ENCODE results near the gene NSUN2.

The NSUN2 gene

DNA sequence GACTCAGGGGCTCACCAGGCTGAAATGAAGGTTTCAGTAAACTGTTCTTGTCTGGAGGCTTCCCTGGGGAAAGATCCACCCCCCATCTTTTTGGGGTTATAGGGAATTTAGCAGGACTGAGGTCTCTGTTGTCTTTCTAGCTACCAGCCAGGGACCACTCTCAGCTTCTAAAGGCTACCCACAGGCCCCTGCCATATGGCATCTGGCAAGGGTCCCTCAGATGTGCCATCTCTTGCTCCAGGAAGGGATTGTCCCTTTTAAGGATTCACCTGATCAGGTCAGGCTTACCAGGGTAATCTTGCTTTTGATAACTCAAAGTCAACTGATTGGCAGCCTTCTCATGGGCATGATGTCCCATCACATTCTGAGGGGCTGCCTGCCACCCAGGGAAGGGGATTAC lies 65.0 kb downstream of the NSUN2 start:
- no peak overlapping the region for H3K4me3 ChIP-seq (ENCODE audit: low read depth, low read length)
- no peaks in the 10 kb centered on the region for H3K36me3 ChIP-seq (ENCODE audit: control insufficient read depth, insufficient read depth, low read length)
- no peaks in the 10 kb centered on the region for H3K27me3 ChIP-seq (ENCODE audit: control insufficient read depth, insufficient read depth, low read length)
- H3K4me1 ChIP-seq (ENCODE audit: control insufficient read depth, insufficient read depth, low read length) = no peaks in the 10 kb centered on the region
- H3K9me3 ChIP-seq (ENCODE audit: control insufficient read depth, insufficient read depth, low read length) = no peaks in the 10 kb centered on the region
- H3K9ac ChIP-seq (ENCODE audit: low read depth, low read length) = no peak overlapping the region

- Histone ChIP-seq H3K36me3 (ENCODE audit: control insufficient read depth, insufficient read depth, low read length) (no peaks in the 10 kb centered on the region), H3K9ac (ENCODE audit: low read depth, low read length) (no peak overlapping the region), H3K27me3 (ENCODE audit: control insufficient read depth, insufficient read depth, low read length) (no peaks in the 10 kb centered on the region), H3K9me3 (ENCODE audit: control insufficient read depth, insufficient read depth, low read length) (no peaks in the 10 kb centered on the region), H3K4me1 (ENCODE audit: control insufficient read depth, insufficient read depth, low read length) (no peaks in the 10 kb centered on the region), H3K4me3 (ENCODE audit: low read depth, low read length) (no peak overlapping the region)
Measured at GRCh38 chr5:6567068-6567467, 65.8 kb downstream of the NSUN2 start.

DNA sequence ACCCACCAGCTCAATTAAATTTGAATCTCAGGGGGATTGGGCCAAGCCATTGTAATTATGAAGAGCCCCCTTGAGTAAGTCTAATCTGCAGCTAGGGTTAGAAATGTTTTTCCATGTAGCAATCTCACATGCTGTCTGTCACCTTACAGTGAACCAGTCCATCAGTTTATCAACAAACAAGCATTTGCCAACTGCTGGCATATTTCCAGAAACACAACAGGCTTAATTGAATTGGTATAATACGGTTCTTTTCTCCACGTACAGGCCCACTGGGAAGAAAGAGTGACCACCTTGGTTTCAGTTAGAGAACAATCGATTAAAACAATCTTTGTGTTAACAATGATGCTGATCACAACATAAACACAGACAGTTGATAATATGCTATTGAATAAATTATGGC lies 67.4 kb downstream of the NSUN2 start:
- H3K4me3 ChIP-seq (ENCODE audit: low read depth, low read length) = no peak overlapping the region
- no peaks in the 10 kb centered on the region for H3K9me3 ChIP-seq (ENCODE audit: control insufficient read depth, insufficient read depth, low read length)
- H3K36me3 ChIP-seq (ENCODE audit: control insufficient read depth, insufficient read depth, low read length) = no peaks in the 10 kb centered on the region
- no peaks in the 10 kb centered on the region for H3K4me1 ChIP-seq (ENCODE audit: control insufficient read depth, insufficient read depth, low read length)
- H3K27me3 ChIP-seq (ENCODE audit: control insufficient read depth, insufficient read depth, low read length) = no peaks in the 10 kb centered on the region
- H3K9ac ChIP-seq (ENCODE audit: low read depth, low read length) = no peak overlapping the region

DNA sequence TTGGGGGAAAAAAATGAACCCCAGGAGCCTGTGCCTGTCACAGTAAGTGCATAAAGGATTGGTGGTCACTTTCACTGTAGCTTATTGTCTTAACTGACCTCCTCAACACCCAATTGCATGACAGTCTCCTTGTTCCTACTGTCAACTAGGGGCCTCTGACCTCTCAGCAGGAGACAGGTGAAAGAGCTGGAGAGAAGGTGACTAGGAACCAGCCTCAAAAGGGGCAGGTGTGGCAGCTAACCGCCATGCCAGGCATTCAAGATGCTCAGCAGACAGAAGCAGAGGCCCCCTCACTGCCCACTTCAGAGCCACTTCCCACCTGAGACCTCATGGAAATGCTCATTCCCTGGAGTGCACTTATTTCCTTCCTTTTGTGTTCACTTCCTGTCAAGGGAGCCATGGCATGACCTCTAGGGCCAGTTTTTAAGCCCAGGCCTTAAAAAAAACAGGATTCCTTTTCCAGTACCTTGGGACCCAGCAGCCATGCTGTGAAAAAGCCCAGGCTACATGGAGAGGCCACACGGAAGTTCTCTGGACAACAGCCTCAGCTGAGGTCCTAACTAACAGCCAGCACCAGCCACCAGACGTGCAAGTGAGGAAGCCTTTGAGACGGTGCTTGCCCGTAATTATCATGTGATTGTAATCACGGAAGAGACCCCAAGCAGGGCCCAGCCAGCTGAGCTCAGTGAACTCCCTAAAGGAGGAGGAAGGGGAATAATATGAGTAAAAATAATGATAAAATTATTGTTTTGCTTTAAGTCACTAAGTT lies 74.9 kb downstream of the NSUN2 start:
- no peak overlapping the region for H3K9ac ChIP-seq (ENCODE audit: low read depth, low read length)
- no peak overlapping the region for H3K4me3 ChIP-seq (ENCODE audit: low read depth, low read length)
- H3K36me3 ChIP-seq (ENCODE audit: control insufficient read depth, insufficient read depth, low read length) = no peaks in the 10 kb centered on the region
- peaks cover 5% of the 10 kb centered on the region for H3K9me3 ChIP-seq (ENCODE audit: control insufficient read depth, insufficient read depth, low read length)
- H3K4me1 ChIP-seq (ENCODE audit: control insufficient read depth, insufficient read depth, low read length) = no peaks in the 10 kb centered on the region
- no peaks in the 10 kb centered on the region for H3K27me3 ChIP-seq (ENCODE audit: control insufficient read depth, insufficient read depth, low read length)

DNA sequence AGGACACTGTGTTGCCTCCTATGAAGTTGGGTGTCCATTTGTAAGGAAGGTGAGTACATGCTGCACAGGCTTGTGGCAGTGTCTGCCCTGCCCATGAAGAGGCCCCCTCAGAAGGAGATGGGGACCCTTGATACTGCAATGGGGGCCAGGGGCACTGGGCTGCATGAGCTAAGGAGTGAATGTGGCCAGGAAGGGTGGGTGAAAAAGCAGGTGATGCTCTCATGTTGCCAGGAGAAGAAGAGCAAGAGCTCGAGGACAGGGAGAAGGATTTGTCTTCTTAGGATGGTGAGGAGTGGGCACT lies 76.1 kb downstream of the NSUN2 start:
- Histone ChIP-seq H3K4me3 (ENCODE audit: low read depth, low read length) (no peak overlapping the region), H3K36me3 (ENCODE audit: control insufficient read depth, insufficient read depth, low read length) (no peaks in the 10 kb centered on the region), H3K9ac (ENCODE audit: low read depth, low read length) (no peak overlapping the region), H3K4me1 (ENCODE audit: control insufficient read depth, insufficient read depth, low read length) (no peaks in the 10 kb centered on the region), H3K27me3 (ENCODE audit: control insufficient read depth, insufficient read depth, low read length) (no peaks in the 10 kb centered on the region), H3K9me3 (ENCODE audit: control insufficient read depth, insufficient read depth, low read length) (peaks cover 5% of the 10 kb centered on the region)

DNA sequence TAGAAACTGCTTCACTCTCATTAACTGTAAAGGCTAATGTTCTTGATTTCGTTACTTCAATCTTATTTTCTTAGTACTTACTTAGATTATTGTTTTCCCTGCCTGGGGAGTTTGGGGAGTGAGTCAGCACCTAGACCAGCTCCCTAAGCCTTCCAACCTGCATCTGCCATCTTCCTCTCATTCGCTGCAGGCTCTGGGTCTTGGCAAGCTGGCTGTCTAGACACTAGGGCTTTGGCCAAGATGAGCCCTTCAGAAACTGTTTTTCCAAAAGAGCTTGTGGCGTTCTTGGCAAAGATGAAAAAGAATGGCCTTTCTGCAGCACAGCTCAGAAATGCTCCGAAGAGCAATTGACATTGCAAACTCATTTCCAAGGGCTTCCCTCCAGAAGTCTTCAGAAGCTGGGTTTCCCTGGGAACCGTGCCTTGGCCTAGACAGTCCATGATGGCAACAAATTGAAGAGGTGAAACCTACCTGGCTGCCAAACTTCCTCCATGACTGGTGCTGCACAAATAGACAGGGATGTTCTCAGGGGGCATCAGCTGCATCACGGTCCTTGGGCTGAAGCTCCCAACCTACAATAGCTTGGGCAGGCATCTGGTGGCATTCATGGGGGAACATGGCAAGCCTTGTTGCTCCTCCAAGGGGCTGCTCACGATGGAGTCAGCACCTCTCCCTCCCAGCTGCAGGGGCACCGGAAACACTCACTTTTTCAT lies 76.6 kb downstream of the NSUN2 start:
- H3K9me3 ChIP-seq (ENCODE audit: control insufficient read depth, insufficient read depth, low read length) = peaks cover 5% of the 10 kb centered on the region
- no peak overlapping the region for H3K4me3 ChIP-seq (ENCODE audit: low read depth, low read length)
- H3K4me1 ChIP-seq (ENCODE audit: control insufficient read depth, insufficient read depth, low read length) = no peaks in the 10 kb centered on the region
- no peaks in the 10 kb centered on the region for H3K36me3 ChIP-seq (ENCODE audit: control insufficient read depth, insufficient read depth, low read length)
- H3K27me3 ChIP-seq (ENCODE audit: control insufficient read depth, insufficient read depth, low read length) = no peaks in the 10 kb centered on the region
- H3K9ac ChIP-seq (ENCODE audit: low read depth, low read length) = no peak overlapping the region

- no peak overlapping the region for H3K9ac ChIP-seq (ENCODE audit: low read depth, low read length)
- H3K4me1 ChIP-seq (ENCODE audit: control insufficient read depth, insufficient read depth, low read length) = no peaks in the 10 kb centered on the region
- H3K36me3 ChIP-seq (ENCODE audit: control insufficient read depth, insufficient read depth, low read length) = no peaks in the 10 kb centered on the region
- H3K4me3 ChIP-seq (ENCODE audit: low read depth, low read length) = no peak overlapping the region
- H3K27me3 ChIP-seq (ENCODE audit: control insufficient read depth, insufficient read depth, low read length) = no peaks in the 10 kb centered on the region
- peaks cover 5% of the 10 kb centered on the region for H3K9me3 ChIP-seq (ENCODE audit: control insufficient read depth, insufficient read depth, low read length)
Measured at GRCh38 chr5:6554812-6555211, 78.0 kb downstream of the NSUN2 start.

DNA sequence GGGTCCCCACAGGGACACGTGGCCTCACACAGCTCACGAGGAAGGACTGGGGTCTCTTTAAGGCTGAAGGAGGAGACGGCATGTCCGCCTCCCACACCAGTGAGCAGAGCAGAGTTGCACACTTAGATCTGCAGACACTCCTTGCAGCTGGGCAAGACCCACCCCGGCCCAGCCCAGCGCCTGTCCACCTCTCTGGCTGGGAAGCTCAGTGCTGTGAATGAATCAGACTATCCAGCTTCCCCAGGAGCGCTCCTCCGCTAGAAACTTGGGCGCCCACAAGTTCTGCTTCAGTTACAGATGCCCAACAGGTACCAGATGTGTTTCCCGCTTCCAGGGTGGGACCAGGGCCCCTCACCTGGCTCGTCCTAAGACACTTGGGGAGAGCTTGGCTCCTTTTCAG lies 78.9 kb downstream of the NSUN2 start:
- Histone ChIP-seq H3K27me3 (ENCODE audit: control insufficient read depth, insufficient read depth, low read length) (no peaks in the 10 kb centered on the region), H3K9me3 (ENCODE audit: control insufficient read depth, insufficient read depth, low read length) (peaks cover 5% of the 10 kb centered on the region), H3K9ac (ENCODE audit: low read depth, low read length) (no peak overlapping the region), H3K4me1 (ENCODE audit: control insufficient read depth, insufficient read depth, low read length) (no peaks in the 10 kb centered on the region), H3K36me3 (ENCODE audit: control insufficient read depth, insufficient read depth, low read length) (no peaks in the 10 kb centered on the region), H3K4me3 (ENCODE audit: low read depth, low read length) (no peak overlapping the region)

- Histone ChIP-seq H3K36me3 (ENCODE audit: control insufficient read depth, insufficient read depth, low read length) (no peaks in the 10 kb centered on the region), H3K9ac (ENCODE audit: low read depth, low read length) (no peak overlapping the region), H3K9me3 (ENCODE audit: control insufficient read depth, insufficient read depth, low read length) (peaks cover under 1% of the 10 kb centered on the region), H3K4me3 (ENCODE audit: low read depth, low read length) (no peak overlapping the region), H3K27me3 (ENCODE audit: control insufficient read depth, insufficient read depth, low read length) (no peaks in the 10 kb centered on the region), H3K4me1 (ENCODE audit: control insufficient read depth, insufficient read depth, low read length) (no peaks in the 10 kb centered on the region)
Measured at GRCh38 chr5:6552612-6553011, 80.2 kb downstream of the NSUN2 start.

DNA sequence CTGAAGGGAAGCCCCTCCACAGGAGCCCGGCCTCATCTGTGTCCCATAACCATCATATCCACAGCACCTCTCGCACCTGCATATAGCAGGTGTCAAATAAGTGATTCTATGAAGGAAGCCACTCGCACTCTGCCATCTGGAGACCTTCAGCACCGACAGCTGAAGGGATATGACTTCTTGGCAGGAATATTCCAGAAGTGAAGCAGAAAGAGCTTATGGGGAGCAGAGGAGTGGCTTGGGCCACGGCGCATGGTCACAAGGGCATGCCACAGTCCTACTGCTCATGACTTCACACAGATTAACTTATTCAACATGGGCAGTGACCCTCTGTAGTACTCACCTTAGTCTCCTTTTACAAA lies 80.9 kb downstream of the NSUN2 start:
- Histone ChIP-seq H3K4me1 (ENCODE audit: control insufficient read depth, insufficient read depth, low read length) (no peaks in the 10 kb centered on the region), H3K36me3 (ENCODE audit: control insufficient read depth, insufficient read depth, low read length) (no peaks in the 10 kb centered on the region), H3K27me3 (ENCODE audit: control insufficient read depth, insufficient read depth, low read length) (no peaks in the 10 kb centered on the region), H3K9me3 (ENCODE audit: control insufficient read depth, insufficient read depth, low read length) (no peaks in the 10 kb centered on the region), H3K9ac (ENCODE audit: low read depth, low read length) (no peak overlapping the region), H3K4me3 (ENCODE audit: low read depth, low read length) (no peak overlapping the region)

DNA sequence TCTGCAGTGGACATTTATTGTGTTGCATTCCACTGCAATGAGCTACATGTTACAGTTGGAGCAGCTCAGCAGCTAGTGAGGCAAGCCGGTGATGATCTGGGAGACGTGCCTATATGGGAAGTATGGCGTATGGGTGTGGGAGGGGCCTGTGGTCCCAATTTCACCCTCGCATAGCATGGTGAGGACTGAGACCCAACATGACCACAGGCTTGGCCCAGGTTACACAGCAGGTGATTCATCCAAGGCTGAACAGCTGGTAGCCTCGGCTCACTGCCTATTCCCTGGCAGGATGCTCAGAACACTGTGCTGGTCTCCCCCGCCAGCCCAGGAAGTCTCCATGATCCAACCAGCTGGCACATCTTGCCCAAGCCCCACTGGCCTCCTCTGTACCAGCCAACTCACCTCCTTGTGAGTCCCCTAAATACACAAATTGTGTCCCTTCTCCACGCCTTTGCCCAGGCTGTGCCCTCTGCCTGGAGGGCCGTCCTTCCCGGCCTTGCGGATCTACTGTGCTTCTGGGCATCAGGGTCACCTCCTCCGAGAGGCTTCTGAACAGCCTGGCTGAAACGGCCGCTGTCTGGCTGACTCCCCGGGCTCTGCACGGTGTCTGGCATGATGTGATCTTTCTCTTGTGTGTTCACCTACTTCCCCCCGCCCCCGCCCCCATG lies 81.4 kb downstream of the NSUN2 start:
- no peaks in the 10 kb centered on the region for H3K36me3 ChIP-seq (ENCODE audit: control insufficient read depth, insufficient read depth, low read length)
- no peak overlapping the region for H3K4me3 ChIP-seq (ENCODE audit: low read depth, low read length)
- no peaks in the 10 kb centered on the region for H3K27me3 ChIP-seq (ENCODE audit: control insufficient read depth, insufficient read depth, low read length)
- no peak overlapping the region for H3K9ac ChIP-seq (ENCODE audit: low read depth, low read length)
- H3K9me3 ChIP-seq (ENCODE audit: control insufficient read depth, insufficient read depth, low read length) = no peaks in the 10 kb centered on the region
- H3K4me1 ChIP-seq (ENCODE audit: control insufficient read depth, insufficient read depth, low read length) = no peaks in the 10 kb centered on the region

GRCh38 chr5:6550628-6551027 lies 82.2 kb downstream of the NSUN2 start:
- Histone ChIP-seq H3K36me3 (ENCODE audit: control insufficient read depth, insufficient read depth, low read length) (no peaks in the 10 kb centered on the region), H3K9ac (ENCODE audit: low read depth, low read length) (no peak overlapping the region), H3K4me3 (ENCODE audit: low read depth, low read length) (no peak overlapping the region), H3K4me1 (ENCODE audit: control insufficient read depth, insufficient read depth, low read length) (no peaks in the 10 kb centered on the region), H3K27me3 (ENCODE audit: control insufficient read depth, insufficient read depth, low read length) (no peaks in the 10 kb centered on the region), H3K9me3 (ENCODE audit: control insufficient read depth, insufficient read depth, low read length) (no peaks in the 10 kb centered on the region)
